K562 (cell line): ENCODE measurements around the gene SLC4A4. TPM values are rescaled to one million over a fixed set of nuclear protein-coding genes. Genes with fewer than 3 reads are reported as not detected.

Experiments used
- ATAC-seq: fragments of 200-7000 bp; cut with Tn5 transposase; 3 replicates; pipeline ENCODE4 v1.9.1; 2020; ENCODE audit warnings: moderate library complexity
- BruUV-seq: library from RNA; stranded (reverse); fragments of 400-500 nt; replicated peaks from 2 replicates; lab custom pipeline; 2021; lab: Mats Ljungman, UMichigan
- CTCF ChIA-PET: fragments of 300-600 bp; formaldehyde crosslinking; extraction: SDS; loops from one replicate; lab custom pipeline; 2021; ENCODE audit warnings: low intra/inter-chr PET ratio; lab: Yijun Ruan, JAX
- POLR2A ChIA-PET: fragments of 300-600, 350-650 bp; sonication (Branson Sonifier 250); formaldehyde crosslinking; extraction: SDS; loops from one replicate; lab custom pipeline; 2021; ENCODE audit warnings: antibody characterized with exemption, inconsistent platforms; lab: Yijun Ruan, JAX
- DNase-seq, 4 experiments: peaks; one replicate each; pipeline versions ENCODE4 v3.0.0 to v3.0.0-alpha.2; 2011 to 2018; ENCODE audit warnings: low spot score in 3 of 4, mixed read lengths in 3 of 4; ENCODE audit errors: extremely low read depth in 1 of 4
- FAIRE-seq: peaks from 2 replicates; lab custom pipeline; 2011; peaks lifted over from hg19 to GRCh38; lab: Jason Lieb, UNC
- H2AFZ ChIP-seq: 2 replicates; pipeline ENCODE4 v1.6.0; 2011; ENCODE audit warnings: low read depth, low read length, control low read depth, inconsistent platforms
- H3K27ac ChIP-seq: fragments of 200-600 bp; 3 replicates; pipeline ENCODE4 v1.8.0; 2011; ENCODE audit warnings: low read depth, mild to moderate bottlenecking, control low read depth, inconsistent platforms, low read length, moderate library complexity, mixed read lengths; ENCODE audit errors: extremely low read depth
- H3K27me3 ChIP-seq, 2 experiments: fragments of 300-600 bp in 1 of 2; 2 replicates in 1 of 2; 3 replicates in 1 of 2; pipeline versions ENCODE4 v1.6.0 to v1.8.0; 2011; ENCODE audit warnings: inconsistent platforms in 2 of 2, low read length in 2 of 2, mild to moderate bottlenecking in 1 of 2, mixed read lengths in 1 of 2, moderate library complexity in 1 of 2; ENCODE audit not compliant: control insufficient read depth in 2 of 2, insufficient read depth in 2 of 2
- H3K36me3 ChIP-seq: fragments of 300-600 bp; 3 replicates; pipeline ENCODE4 v1.8.0; 2011; ENCODE audit warnings: mild to moderate bottlenecking, low read length, inconsistent platforms; ENCODE audit not compliant: control insufficient read depth, insufficient read depth
- H3K4me1 ChIP-seq, 2 experiments: fragments of 200-600 bp in 1 of 2; replicated peaks in 1 of 2; 2 replicates in 1 of 2; 3 replicates in 1 of 2; pipeline versions ENCODE4 v1.5.1 to v1.8.0; 2011; ENCODE audit warnings: inconsistent platforms in 2 of 2, low read length in 2 of 2, mild to moderate bottlenecking in 1 of 2, mixed read lengths in 1 of 2, moderate library complexity in 1 of 2; ENCODE audit not compliant: control insufficient read depth in 2 of 2, insufficient read depth in 2 of 2
- H3K4me2 ChIP-seq: 2 replicates; pipeline ENCODE4 v1.6.1; 2011; ENCODE audit warnings: low read length, control low read depth, inconsistent platforms, mixed read lengths; ENCODE audit not compliant: insufficient read depth
- H3K4me3 ChIP-seq: fragments of 200-600 bp; sonication (generic), shearing (Covaris generic); 2 replicates; pipeline ENCODE4 v1.5.1; 2016; ENCODE audit warnings: control low read depth, inconsistent platforms
- H3K79me2 ChIP-seq: fragments of 200-600 bp; 3 replicates; pipeline ENCODE4 v1.8.0; 2011; ENCODE audit warnings: low read length, inconsistent platforms; ENCODE audit not compliant: control insufficient read depth, insufficient read depth
- H3K9ac ChIP-seq, 2 experiments: 2 replicates each; pipeline versions ENCODE4 v1.6.0 to v1.6.1; 2011; ENCODE audit warnings: low read depth in 2 of 2, low read length in 2 of 2, control low read depth in 1 of 2, inconsistent platforms in 1 of 2, mild to moderate bottlenecking in 1 of 2, mixed read lengths in 1 of 2; ENCODE audit not compliant: insufficient read depth in 1 of 2
- H3K9me1 ChIP-seq: one replicate; pipeline ENCODE4 v1.6.0; 2011; ENCODE audit warnings: inconsistent platforms, mild to moderate bottlenecking, low read length, moderate library complexity; ENCODE audit not compliant: control insufficient read depth, insufficient read depth
- H3K9me3 ChIP-seq: replicated peaks from 2 replicates; pipeline ENCODE4 v1.5.1; 2011; ENCODE audit warnings: low read depth, low read length, inconsistent platforms; ENCODE audit not compliant: control insufficient read depth, insufficient read depth
- H4K20me1 ChIP-seq: replicated peaks from 2 replicates; pipeline ENCODE4 v1.6.1; 2011; ENCODE audit warnings: low read length, inconsistent platforms, mixed read lengths; ENCODE audit not compliant: control insufficient read depth, insufficient read depth
- CEBPB ChIP-seq: fragments of 450-650 bp; IDR thresholded peaks from 2 replicates; pipeline ENCODE4 v1.6.1; 2016; ENCODE audit warnings: missing genetic modification characterization, missing compliant biosample characterization
- PTBP1 ChIP-seq: fragments of 200-400 bp; formaldehyde crosslinking; IDR thresholded peaks from 2 replicates; pipeline ENCODE4 v1.6.1; 2017; ENCODE audit warnings: low read depth, low read length
- ZNF197 ChIP-seq: fragments of 200-800 bp; sonication (Bioruptor generic); IDR thresholded peaks from 2 replicates; pipeline ENCODE4 v1.6.1; 2016; ENCODE audit warnings: low read depth, missing genetic modification characterization, missing compliant biosample characterization
- WGBS: fragments of 100-300 bp; shearing (Covaris generic); methylation state at CpG from one replicate; pipeline ENCODE4 v1.1.6; 2016; ENCODE audit warnings: low coverage, mixed read lengths; ENCODE audit not compliant: insufficient coverage; ENCODE audit errors: missing lambda C conversion rate; 5-methylcytosine and 5-hydroxymethylcytosine counted together
- in situ Hi-C: fragments of 300-500 bp; cut with MboI; formaldehyde crosslinking; loops from 4 replicates; pipeline ENCODE4 v1.15.0; 2018; ENCODE audit warnings: inconsistent platforms, mixed read lengths
- intact Hi-C: fragments of 100-400 bp; cut with micrococcal nuclease; formaldehyde crosslinking; loops from 2 replicates; pipeline ENCODE4 v1.14.2; 2022
- polyA plus RNA-seq, 8 experiments: library from polyadenylated mRNA; depleted of rRNA in 4 of 8; stranded (reverse) in 5 of 8; unstranded in 3 of 8; fragments of >200 nt; fragmentation: Nextera tagmentation in 2 of 8; fragmentation: Illumina TruSeq in 1 of 8; extraction: Ambion mirVana in 2 of 8; extraction: Trizol in 1 of 8; gene quantifications; 2 replicates each; pipeline versions ENCODE4 v1.2.1 to v1.2.3, GENCODE V29; 2011 to 2014; ENCODE audit warnings: inconsistent platforms in 1 of 8, missing spikeins in 1 of 8
- total RNA-seq, 7 experiments: library from RNA; depleted of rRNA in 6 of 7; stranded (reverse); fragments of >200 nt in 6 of 7; fragmentation: Illumina TruSeq in 2 of 7; extraction: Trizol in 2 of 7; gene quantifications; 2 replicates each; pipeline versions ENCODE4 v1.2.1 to v1.2.3, GENCODE V29; 2011 to 2021; ENCODE audit warnings: low replicate concordance in 1 of 7
- TF ChIP-seq, protein P1 (sequence below): fragments of 450-650 bp; IDR thresholded peaks from 2 replicates; pipeline ENCODE4 v1.6.1; 2016; ENCODE audit warnings: mild to moderate bottlenecking

The SLC4A4 gene
- total and polyA plus RNA-seq, 9 of the 15 experiments (the other 6 are each of a cell fraction or from before 2014, with no cell fraction given) = 0.01 to 0.18 (median 0.07) TPM; not detected in 2

DNA sequence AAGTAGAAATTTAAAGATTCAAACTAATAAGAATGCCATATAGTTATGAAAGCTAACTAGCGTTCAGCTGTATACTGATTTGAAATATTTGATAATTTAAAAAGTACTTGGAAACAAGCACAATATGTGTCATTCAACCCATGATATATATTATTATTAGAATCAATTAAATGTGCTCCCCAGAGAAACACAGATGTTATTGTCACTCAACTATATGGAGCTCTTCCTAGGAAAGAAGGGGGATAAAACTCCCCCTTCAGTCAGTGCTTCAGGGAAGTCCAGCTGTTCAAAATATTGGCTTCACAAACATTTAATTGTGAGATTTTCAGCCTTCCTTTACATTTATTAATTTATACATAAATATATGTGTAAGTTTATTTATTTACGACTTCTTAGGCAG, 135.9 kb downstream of the SLC4A4 start:
- in situ Hi-C loops = no loop called here
- no peak overlapping the region for H3K4me3 ChIP-seq

More for the DNA sequence above, 135.9 kb downstream of the SLC4A4 start:
- Histone ChIP-seq H3K9ac (no peak overlapping the region), H3K4me1 (no peaks in the 10 kb centered on the region), H3K79me2 (no peaks in the 10 kb centered on the region), H2AFZ (no peak overlapping the region), H3K27me3 (no peaks in the 10 kb centered on the region), H4K20me1 (no peaks in the 10 kb centered on the region), H3K36me3 (no peaks in the 10 kb centered on the region), H3K9me3 (no peaks in the 10 kb centered on the region), H3K9me1 (no peaks in the 10 kb centered on the region), H3K27ac (no peak overlapping the region)
- BruUV-seq = no TSS peak
- CTCF ChIA-PET = no interaction called here
- FAIRE-seq = no peak
- 6% methylated on average over 2 of the region's 2 CpGs for WGBS
- DNase-seq = no peak
- TF ChIP-seq ZNF197 = no peak
- no peak for TF ChIP-seq PTBP1
- TF ChIP-seq CEBPB (tag) = no peak
- TF ChIP-seq, protein P1, sequence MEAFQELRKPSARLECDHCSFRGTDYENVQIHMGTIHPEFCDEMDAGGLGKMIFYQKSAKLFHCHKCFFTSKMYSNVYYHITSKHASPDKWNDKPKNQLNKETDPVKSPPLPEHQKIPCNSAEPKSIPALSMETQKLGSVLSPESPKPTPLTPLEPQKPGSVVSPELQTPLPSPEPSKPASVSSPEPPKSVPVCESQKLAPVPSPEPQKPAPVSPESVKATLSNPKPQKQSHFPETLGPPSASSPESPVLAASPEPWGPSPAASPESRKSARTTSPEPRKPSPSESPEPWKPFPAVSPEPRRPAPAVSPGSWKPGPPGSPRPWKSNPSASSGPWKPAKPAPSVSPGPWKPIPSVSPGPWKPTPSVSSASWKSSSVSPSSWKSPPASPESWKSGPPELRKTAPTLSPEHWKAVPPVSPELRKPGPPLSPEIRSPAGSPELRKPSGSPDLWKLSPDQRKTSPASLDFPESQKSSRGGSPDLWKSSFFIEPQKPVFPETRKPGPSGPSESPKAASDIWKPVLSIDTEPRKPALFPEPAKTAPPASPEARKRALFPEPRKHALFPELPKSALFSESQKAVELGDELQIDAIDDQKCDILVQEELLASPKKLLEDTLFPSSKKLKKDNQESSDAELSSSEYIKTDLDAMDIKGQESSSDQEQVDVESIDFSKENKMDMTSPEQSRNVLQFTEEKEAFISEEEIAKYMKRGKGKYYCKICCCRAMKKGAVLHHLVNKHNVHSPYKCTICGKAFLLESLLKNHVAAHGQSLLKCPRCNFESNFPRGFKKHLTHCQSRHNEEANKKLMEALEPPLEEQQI = no peak
- TF ChIP-seq, all 486 proteins: peak for 0
- no peak for ATAC-seq
- intact Hi-C loops = no loop called here
- POLR2A ChIA-PET = no interaction called here
- H3K4me2 ChIP-seq = no peak overlapping the region
